Renal pelvis (tissue), 4 donors: ENCODE results near the gene CMIP. TPM values are rescaled to one million over a fixed set of nuclear protein-coding genes. Genes with fewer than 3 reads are reported as not detected.

ENCODE experiments used
- DNase-seq: peaks from one replicate; pipeline ENCODE4 v3.0.0-alpha.2; 2013
- polyA plus RNA-seq, 3 donors: library from polyadenylated mRNA; unstranded; fragments of 120-200 nt; gene quantifications; one replicate each; pipeline ENCODE4 v1.2.1, GENCODE V29; 2013; ENCODE audit not compliant: insufficient read length in 3 of 3

The CMIP gene
- polyA plus RNA-seq, 3 donors: 43.5 to 56.5 (median 51.5) TPM

- no peak for DNase-seq
Measured at GRCh38 chr16:81528256-81528655, 83.6 kb downstream of the CMIP start.

- DNase-seq: no peak
Measured at GRCh38 chr16:81530296-81530721, 85.7 kb downstream of the CMIP start.

GRCh38 chr16:81530814-81531213 is 86.2 kb downstream of the CMIP start:
- DNase-seq: no peak

GRCh38 chr16:81531419-81531821 is 86.8 kb downstream of the CMIP start:
- DNase-seq: no peak

GRCh38 chr16:81532491-81533174 is 88.0 kb downstream of the CMIP start:
- DNase-seq: peak; percentile 90

GRCh38 chr16:81533175-81533507 is 88.5 kb downstream of the CMIP start:
- no peak for DNase-seq

GRCh38 chr16:81535679-81536360 is 91.2 kb downstream of the CMIP start:
- no peak for DNase-seq

GRCh38 chr16:81536648-81537047 is 92.0 kb downstream of the CMIP start:
- no peak for DNase-seq

GRCh38 chr16:81537721-81538561 is 93.3 kb downstream of the CMIP start:
- DNase-seq: no peak

GRCh38 chr16:81539009-81539758 is 94.6 kb downstream of the CMIP start:
- no peak for DNase-seq

- DNase-seq: no peak
Measured at GRCh38 chr16:81539759-81540472, 95.3 kb downstream of the CMIP start.

GRCh38 chr16:81541314-81541713 is 96.7 kb downstream of the CMIP start:
- no peak for DNase-seq

GRCh38 chr16:81542609-81543570 is 98.3 kb downstream of the CMIP start:
- DNase-seq: no peak

- DNase-seq: no peak
Measured at GRCh38 chr16:81543571-81543970, 99.0 kb downstream of the CMIP start.

GRCh38 chr16:81544261-81544660 is 99.7 kb downstream of the CMIP start:
- no peak for DNase-seq

- DNase-seq: no peak
Measured at GRCh38 chr16:81544700-81545271, 100.2 kb downstream of the CMIP start.

GRCh38 chr16:81545470-81546250 is 101.1 kb downstream of the CMIP start:
- DNase-seq: no peak

- peak; percentile 61 for DNase-seq
Measured at GRCh38 chr16:81546781-81547180, 102.2 kb downstream of the CMIP start.
